Glutamatergic neuron (in vitro differentiated cells): Measurements from ENCODE around the gene PLCL2. TPM values are rescaled to one million over a fixed set of nuclear protein-coding genes. Genes with fewer than 3 reads are reported as not detected.

ENCODE experiments used
- DNase-seq: peaks from one replicate; pipeline ENCODE4 v3.0.0; 2022
- H3K27ac Mint-ChIP-seq: one replicate; pipeline ENCODE4 v1.8.0; 2020; ENCODE audit warnings: mild to moderate bottlenecking, mixed read lengths, inconsistent platforms; ENCODE audit not compliant: unreplicated experiment
- H3K27me3 Mint-ChIP-seq: one replicate; pipeline ENCODE4 v1.8.0; 2020; ENCODE audit warnings: mild to moderate bottlenecking, moderate library complexity, mixed read lengths, inconsistent platforms; ENCODE audit not compliant: unreplicated experiment
- H3K36me3 Mint-ChIP-seq: one replicate; pipeline ENCODE4 v1.8.0; 2020; ENCODE audit warnings: mild to moderate bottlenecking, mixed read lengths, inconsistent platforms; ENCODE audit not compliant: unreplicated experiment
- H3K4me1 Mint-ChIP-seq: one replicate; pipeline ENCODE4 v1.8.0; 2020; ENCODE audit warnings: mild to moderate bottlenecking, low read depth, mixed read lengths, inconsistent platforms; ENCODE audit not compliant: unreplicated experiment
- H3K4me3 Mint-ChIP-seq: one replicate; pipeline ENCODE4 v1.8.0; 2020; ENCODE audit warnings: mild to moderate bottlenecking, mixed read lengths, inconsistent platforms; ENCODE audit not compliant: unreplicated experiment
- H3K9me3 Mint-ChIP-seq: one replicate; pipeline ENCODE4 v1.8.0; 2020; ENCODE audit warnings: mild to moderate bottlenecking, moderate library complexity, mixed read lengths, inconsistent platforms; ENCODE audit not compliant: unreplicated experiment
- CTCF ChIP-seq: fragments of 200-600 bp; sonication (generic); IDR thresholded peaks from one replicate; pipeline ENCODE4 v1.5.0; 2021; ENCODE audit not compliant: partially characterized antibody, unreplicated experiment
- total RNA-seq: library from RNA; stranded (reverse); fragmentation: NEBNext Ultra II Directional; extraction: Animal tissue kit (Norgen Biotek cat#: 25700); gene quantifications from one replicate; pipeline ENCODE4 v1.2.1, GENCODE V29; 2021; ENCODE audit not compliant: unreplicated experiment

PLCL2 gene
- total RNA-seq, 1 donor from 2014 or later = 71.1 TPM

- Mint-ChIP-seq H3K4me3 (peak overlapping the region; percentile 60), H3K9me3 (peaks cover 5% of the 10 kb centered on the region), H3K36me3 (peaks cover 5% of the 10 kb centered on the region), H3K4me1 (peaks cover 23% of the 10 kb centered on the region), H3K27ac (peak overlapping the region; percentile 97), H3K27me3 (no peaks in the 10 kb centered on the region)
- no peak for TF ChIP-seq CTCF
- no peak for DNase-seq
Observed at GRCh38 chr3:17070161-17070959, 185.6 kb downstream of the PLCL2 start.

- peaks cover 2% of the 10 kb centered on the region for H3K27me3 Mint-ChIP-seq
- no peak overlapping the region for H3K27ac Mint-ChIP-seq
- H3K4me3 Mint-ChIP-seq = no peak overlapping the region
- peaks cover 30% of the 10 kb centered on the region for H3K4me1 Mint-ChIP-seq
- no peak for DNase-seq
- H3K36me3 Mint-ChIP-seq = peaks cover 4% of the 10 kb centered on the region
- TF ChIP-seq CTCF = no peak
- H3K9me3 Mint-ChIP-seq = peaks cover 6% of the 10 kb centered on the region
Observed at GRCh38 chr3:17074559-17074958, 189.8 kb downstream of the PLCL2 start.

- no peak overlapping the region for H3K27ac Mint-ChIP-seq
- H3K27me3 Mint-ChIP-seq = peaks cover 2% of the 10 kb centered on the region
- DNase-seq = no peak
- H3K36me3 Mint-ChIP-seq = peaks cover 4% of the 10 kb centered on the region
- TF ChIP-seq CTCF = no peak
- peaks cover 6% of the 10 kb centered on the region for H3K9me3 Mint-ChIP-seq
- H3K4me3 Mint-ChIP-seq = no peak overlapping the region
- peaks cover 24% of the 10 kb centered on the region for H3K4me1 Mint-ChIP-seq
Observed at GRCh38 chr3:17075358-17075757, 190.6 kb downstream of the PLCL2 start.

- Mint-ChIP-seq H3K27ac (no peak overlapping the region), H3K9me3 (peaks cover 4% of the 10 kb centered on the region), H3K27me3 (peaks cover 2% of the 10 kb centered on the region), H3K36me3 (peaks cover 4% of the 10 kb centered on the region), H3K4me1 (peaks cover 21% of the 10 kb centered on the region), H3K4me3 (no peak overlapping the region)
- TF ChIP-seq CTCF = no peak
- DNase-seq = no peak
Observed at GRCh38 chr3:17075907-17076306, 191.2 kb downstream of the PLCL2 start.

- Mint-ChIP-seq H3K27me3 (peaks cover 2% of the 10 kb centered on the region), H3K36me3 (peaks cover 4% of the 10 kb centered on the region), H3K4me1 (peaks cover 24% of the 10 kb centered on the region), H3K4me3 (no peak overlapping the region), H3K9me3 (peaks cover 4% of the 10 kb centered on the region), H3K27ac (peak overlapping the region; percentile 60)
- no peak for TF ChIP-seq CTCF
- no peak for DNase-seq
Observed at GRCh38 chr3:17076940-17077605, 192.3 kb downstream of the PLCL2 start.
